Skeletal muscle satellite cell (primary cell): ENCODE data around the gene CCBE1.
A peak's percentile ranks its signal among the peaks of the same experiment; 100 is the strongest.

Experiments
- H3K27me3 ChIP-seq: 2 replicates; pipeline ENCODE4 v1.7.0; 2013; ENCODE audit warnings: low read length; ENCODE audit not compliant: control insufficient read depth, insufficient read depth
- H3K36me3 ChIP-seq: 2 replicates; pipeline ENCODE4 v1.7.0; 2013; ENCODE audit warnings: mild to moderate bottlenecking, control low read depth, low read length; ENCODE audit not compliant: insufficient read depth
- H3K4me1 ChIP-seq: 2 replicates; pipeline ENCODE4 v1.7.0; 2013; ENCODE audit warnings: low read length; ENCODE audit not compliant: control insufficient read depth, insufficient read depth
- H3K4me2 ChIP-seq: 2 replicates; pipeline ENCODE4 v1.7.0; 2013; ENCODE audit warnings: mild to moderate bottlenecking, low read length
- H3K4me3 ChIP-seq: 2 replicates; pipeline ENCODE4 v1.7.0; 2013; ENCODE audit warnings: low read length
- H3K9ac ChIP-seq: 2 replicates; pipeline ENCODE4 v1.7.0; 2013; ENCODE audit warnings: mild to moderate bottlenecking, low read depth, low read length, moderate library complexity
- H3K9me3 ChIP-seq: replicated peaks from 2 replicates; pipeline ENCODE4 v1.7.0; 2013; ENCODE audit warnings: mild to moderate bottlenecking, control low read depth, low read length

CCBE1 gene

DNA sequence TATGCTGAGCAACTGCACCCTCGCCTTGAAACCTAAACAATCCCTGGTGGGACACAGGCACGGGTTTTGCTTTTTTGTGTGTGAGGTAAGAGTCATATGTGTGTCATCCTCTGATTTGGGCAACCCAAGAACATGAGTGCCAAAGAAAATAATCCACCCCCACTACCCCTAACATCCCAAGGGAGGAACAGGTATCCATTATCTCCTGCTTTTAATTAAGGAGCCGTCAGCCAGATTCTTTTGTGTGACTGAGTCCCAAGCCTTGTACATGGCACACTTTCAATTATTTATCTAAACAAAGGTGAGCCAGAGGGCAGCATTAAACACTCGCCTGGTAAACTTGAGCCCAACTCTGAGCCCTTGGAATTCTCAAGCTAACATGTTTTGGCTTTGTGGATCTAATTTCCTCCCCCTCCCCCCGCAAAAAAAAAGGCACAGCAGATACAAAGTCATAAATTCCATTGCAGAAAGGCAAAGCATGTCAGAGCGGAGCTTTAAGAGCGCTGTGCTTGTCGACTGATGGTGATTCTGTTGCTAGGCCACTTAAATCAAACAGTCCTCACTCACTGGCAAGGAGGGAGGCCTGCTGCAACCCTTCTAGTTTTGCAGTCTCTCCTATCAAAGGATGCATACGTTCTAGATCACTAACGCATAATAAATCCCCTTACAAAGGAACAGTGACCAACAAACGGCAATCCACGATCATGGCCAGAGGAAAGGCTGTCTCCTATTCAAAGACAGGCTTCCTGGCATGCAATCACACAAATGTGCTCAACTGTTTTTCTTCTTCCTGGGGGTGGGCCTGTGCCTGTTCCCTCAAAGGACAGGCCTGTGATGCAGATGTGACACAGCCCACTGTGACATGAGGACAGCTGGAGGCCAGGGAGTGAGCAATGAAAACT lies 194.7 kb downstream of the CCBE1 start:
- H3K4me2 ChIP-seq = peak overlapping the region; percentile 73
- no peaks in the 10 kb centered on the region for H3K36me3 ChIP-seq
- H3K27me3 ChIP-seq = no peaks in the 10 kb centered on the region
- no peaks in the 10 kb centered on the region for H3K9me3 ChIP-seq
- peak overlapping the region; percentile 48 for H3K9ac ChIP-seq
- H3K4me1 ChIP-seq = peaks cover 48% of the 10 kb centered on the region
- peak overlapping the region; percentile 46 for H3K4me3 ChIP-seq

- Histone ChIP-seq H3K36me3 (no peaks in the 10 kb centered on the region), H3K4me3 (peak overlapping the region; percentile 46), H3K9ac (peak overlapping the region; percentile 48), H3K4me1 (peaks cover 48% of the 10 kb centered on the region), H3K4me2 (peak overlapping the region; percentile 73), H3K9me3 (no peaks in the 10 kb centered on the region), H3K27me3 (no peaks in the 10 kb centered on the region)
Observed at GRCh38 chr18:59501920-59502273, 195.3 kb downstream of the CCBE1 start.

DNA sequence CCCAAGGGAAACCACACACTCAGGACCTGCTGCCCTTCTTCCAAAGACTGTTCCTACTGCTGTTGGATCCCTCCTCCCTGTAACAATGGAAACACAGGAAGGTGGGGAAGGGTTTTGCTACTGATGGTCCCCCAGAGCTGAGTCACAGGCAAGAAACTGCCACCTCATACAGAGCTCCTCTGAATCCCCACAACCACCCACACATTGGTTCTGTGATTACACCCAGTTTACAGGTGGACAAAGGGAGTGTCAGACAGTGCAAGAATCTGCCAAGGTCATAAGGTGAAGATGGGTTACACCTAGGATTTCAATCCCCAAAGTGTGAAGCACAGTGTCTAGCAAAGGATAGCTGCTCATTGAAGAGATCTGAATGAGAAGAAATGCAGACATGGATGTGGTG lies 196.5 kb downstream of the CCBE1 start:
- Histone ChIP-seq H3K4me2 (no peak overlapping the region), H3K27me3 (no peaks in the 10 kb centered on the region), H3K9ac (no peak overlapping the region), H3K4me1 (peaks cover 47% of the 10 kb centered on the region), H3K4me3 (no peak overlapping the region), H3K36me3 (no peaks in the 10 kb centered on the region), H3K9me3 (no peaks in the 10 kb centered on the region)

DNA sequence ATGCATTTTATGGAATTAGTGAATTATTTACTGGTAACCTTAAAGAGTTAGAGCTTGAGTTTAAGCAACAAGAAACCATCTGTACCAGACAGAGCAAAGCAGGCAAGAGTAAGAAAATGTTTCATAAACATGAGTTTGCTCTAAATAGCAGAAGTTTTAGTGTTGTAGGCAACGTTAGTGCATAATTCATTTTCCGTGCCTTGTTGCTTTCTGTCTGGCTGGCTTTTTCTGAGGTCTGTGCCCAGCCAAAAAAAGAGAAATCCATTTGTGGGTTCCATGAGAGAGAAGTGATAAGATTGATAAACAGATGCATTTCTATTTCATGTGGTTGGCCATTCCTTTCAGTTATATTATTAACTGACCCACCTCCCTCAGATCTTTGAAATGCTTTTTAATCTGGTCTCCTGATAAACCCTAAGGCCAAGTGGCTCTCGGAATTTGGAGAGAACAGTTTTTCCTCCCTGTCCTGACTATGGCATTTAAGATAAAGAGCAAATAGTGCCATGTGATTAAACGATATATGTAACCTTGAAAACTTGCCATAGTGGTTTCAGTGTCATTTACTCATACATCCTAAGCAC lies 198.6 kb downstream of the CCBE1 start:
- Histone ChIP-seq H3K9ac (no peak overlapping the region), H3K27me3 (no peaks in the 10 kb centered on the region), H3K9me3 (no peaks in the 10 kb centered on the region), H3K4me3 (no peak overlapping the region), H3K36me3 (no peaks in the 10 kb centered on the region), H3K4me2 (no peak overlapping the region), H3K4me1 (peaks cover 34% of the 10 kb centered on the region)

DNA sequence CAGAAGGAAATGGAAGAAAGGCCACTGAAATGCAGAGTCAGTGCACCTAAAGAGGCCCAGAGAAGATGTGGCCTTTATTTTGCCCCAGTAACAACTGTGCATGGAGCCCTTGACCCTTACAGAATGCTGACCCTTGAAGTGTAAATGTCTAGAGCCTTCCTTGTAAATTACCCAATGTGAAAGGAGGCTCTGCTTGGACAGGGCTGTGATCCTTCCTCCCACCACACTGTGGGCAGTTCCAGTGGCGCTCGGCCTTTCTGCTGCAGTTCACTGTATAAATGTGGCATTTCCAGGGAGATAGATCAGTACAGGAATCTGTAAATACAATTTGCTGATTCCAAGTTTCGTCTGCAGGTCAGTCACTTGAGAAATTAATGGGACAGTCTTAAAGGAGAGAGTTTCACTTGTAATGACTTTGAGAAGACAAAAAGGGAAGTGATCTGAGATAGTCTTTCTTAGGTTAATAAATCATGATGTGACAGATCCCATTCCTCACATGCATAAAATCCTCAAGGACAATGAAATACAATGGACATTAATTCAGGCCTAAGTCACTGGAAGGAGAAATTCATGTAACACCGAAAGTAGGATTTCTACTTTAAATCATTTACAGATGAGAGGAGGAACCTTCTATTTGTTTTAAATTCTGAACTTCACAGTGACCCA lies 204.3 kb downstream of the CCBE1 start:
- Histone ChIP-seq H3K36me3 (no peaks in the 10 kb centered on the region), H3K4me1 (no peaks in the 10 kb centered on the region), H3K9me3 (no peaks in the 10 kb centered on the region), H3K9ac (no peak overlapping the region), H3K4me2 (no peak overlapping the region), H3K27me3 (no peaks in the 10 kb centered on the region), H3K4me3 (no peak overlapping the region)

DNA sequence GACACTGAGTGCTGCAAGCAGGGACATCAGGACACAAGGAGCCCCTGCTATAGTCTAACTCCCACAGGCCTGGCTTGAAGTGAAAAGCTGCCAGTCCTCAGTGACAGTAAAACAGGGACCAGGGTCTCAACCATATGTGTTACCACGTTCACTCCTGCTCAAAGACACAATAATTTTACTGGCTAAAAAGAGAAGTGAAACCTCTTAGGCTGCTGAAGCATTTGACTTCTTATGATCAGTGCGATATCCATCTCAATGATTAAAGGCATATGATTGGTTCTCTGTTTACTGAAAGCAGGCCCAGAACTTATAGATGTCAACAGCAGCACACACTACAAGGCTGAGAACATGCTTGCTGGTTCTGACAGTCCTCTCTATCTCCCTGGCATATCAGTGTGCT lies 208.3 kb downstream of the CCBE1 start:
- no peaks in the 10 kb centered on the region for H3K9me3 ChIP-seq
- no peak overlapping the region for H3K4me2 ChIP-seq
- H3K4me1 ChIP-seq = peaks cover 8% of the 10 kb centered on the region
- H3K4me3 ChIP-seq = no peak overlapping the region
- no peaks in the 10 kb centered on the region for H3K27me3 ChIP-seq
- no peak overlapping the region for H3K9ac ChIP-seq
- no peaks in the 10 kb centered on the region for H3K36me3 ChIP-seq

DNA sequence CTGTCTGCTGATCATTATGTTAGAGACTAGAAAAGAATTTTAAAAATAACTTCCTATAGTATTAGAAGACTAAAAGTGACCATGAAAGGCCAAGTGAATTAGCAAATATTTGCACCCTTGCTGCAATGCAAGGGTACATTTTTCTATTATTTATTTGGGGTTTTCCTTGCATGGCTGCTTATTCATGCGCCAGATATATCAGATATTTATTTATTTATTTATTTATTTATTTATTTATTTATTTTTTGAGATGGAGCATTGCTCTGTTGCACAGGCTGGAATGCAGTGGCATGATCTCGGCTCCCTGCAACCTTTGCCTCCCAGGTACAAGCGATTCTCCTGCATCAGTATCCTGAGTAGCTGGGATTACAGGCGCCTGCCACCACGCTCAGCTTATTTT lies 211.8 kb downstream of the CCBE1 start:
- Histone ChIP-seq H3K4me2 (no peak overlapping the region), H3K9me3 (no peaks in the 10 kb centered on the region), H3K4me3 (no peak overlapping the region), H3K9ac (no peak overlapping the region), H3K36me3 (no peaks in the 10 kb centered on the region), H3K4me1 (peaks cover 11% of the 10 kb centered on the region), H3K27me3 (no peaks in the 10 kb centered on the region)

DNA sequence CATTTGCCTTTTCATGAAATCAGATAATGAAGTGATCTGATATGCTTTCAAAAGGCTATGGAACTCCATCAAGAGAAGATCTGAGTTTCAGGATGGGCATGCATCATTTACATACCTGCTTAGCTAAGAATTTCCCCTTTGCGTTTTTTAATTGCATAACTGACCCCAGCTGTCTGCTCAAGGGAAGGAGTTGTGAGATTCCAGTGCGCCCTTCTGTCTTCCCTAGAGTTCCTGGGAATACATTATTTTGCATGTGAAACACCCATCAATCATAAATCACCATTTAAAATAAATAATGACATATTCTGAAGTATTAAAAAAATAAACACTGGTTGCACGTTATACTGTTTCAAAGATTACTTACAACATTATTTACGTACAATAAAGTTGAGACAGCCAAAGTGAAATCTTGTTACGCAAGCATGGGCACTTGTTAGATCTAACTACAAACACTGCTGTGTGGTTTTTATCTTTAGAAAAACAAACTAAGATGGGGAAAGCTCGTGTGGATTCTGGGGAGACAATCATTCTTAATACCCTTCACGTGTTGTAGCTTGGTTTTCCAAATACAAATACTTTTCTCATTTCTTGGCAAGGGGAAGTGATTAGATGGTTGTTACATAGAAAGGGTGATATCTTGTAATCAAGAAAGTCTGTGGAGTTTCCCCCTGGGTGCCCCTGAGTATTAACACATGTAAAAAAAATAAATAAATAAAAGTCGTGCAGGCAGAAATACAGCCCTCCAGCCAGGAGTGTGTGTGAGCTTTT lies 212.5 kb downstream of the CCBE1 start:
- Histone ChIP-seq H3K36me3 (no peaks in the 10 kb centered on the region), H3K9me3 (no peaks in the 10 kb centered on the region), H3K4me2 (peak overlapping the region; percentile 14), H3K9ac (no peak overlapping the region), H3K4me3 (no peak overlapping the region), H3K27me3 (no peaks in the 10 kb centered on the region), H3K4me1 (peaks cover 11% of the 10 kb centered on the region)

GRCh38 chr18:59484131-59484530 lies 213.1 kb downstream of the CCBE1 start:
- H3K9ac ChIP-seq = no peak overlapping the region
- H3K4me1 ChIP-seq = peaks cover 11% of the 10 kb centered on the region
- H3K4me3 ChIP-seq = no peak overlapping the region
- no peak overlapping the region for H3K4me2 ChIP-seq
- no peaks in the 10 kb centered on the region for H3K9me3 ChIP-seq
- no peaks in the 10 kb centered on the region for H3K27me3 ChIP-seq
- no peaks in the 10 kb centered on the region for H3K36me3 ChIP-seq

- no peaks in the 10 kb centered on the region for H3K9me3 ChIP-seq
- no peak overlapping the region for H3K4me3 ChIP-seq
- no peaks in the 10 kb centered on the region for H3K27me3 ChIP-seq
- peaks cover 3% of the 10 kb centered on the region for H3K36me3 ChIP-seq
- H3K4me2 ChIP-seq = no peak overlapping the region
- H3K9ac ChIP-seq = no peak overlapping the region
- H3K4me1 ChIP-seq = peaks cover 11% of the 10 kb centered on the region
Observed at GRCh38 chr18:59481436-59481835, 215.8 kb downstream of the CCBE1 start.

DNA sequence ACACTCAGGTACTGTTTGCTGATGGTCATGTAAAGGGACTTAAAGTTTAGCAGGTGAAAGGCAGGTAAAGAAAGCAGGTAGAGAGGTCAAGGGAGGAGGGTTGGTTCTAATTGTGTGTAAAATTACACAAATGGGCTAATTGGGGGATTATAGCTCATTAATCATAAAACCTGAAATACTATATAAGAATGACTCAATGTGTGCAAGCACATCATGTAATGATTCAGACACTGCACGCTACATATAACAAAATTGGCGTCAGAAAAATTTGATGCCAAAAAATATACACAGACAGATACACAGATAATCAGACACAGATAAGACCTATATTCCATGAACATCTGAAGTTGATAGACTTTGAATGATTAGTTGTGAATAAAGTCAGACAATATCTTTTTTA lies 217.4 kb downstream of the CCBE1 start:
- H3K4me1 ChIP-seq = peaks cover 8% of the 10 kb centered on the region
- peaks cover 5% of the 10 kb centered on the region for H3K36me3 ChIP-seq
- no peak overlapping the region for H3K4me2 ChIP-seq
- no peaks in the 10 kb centered on the region for H3K9me3 ChIP-seq
- H3K9ac ChIP-seq = no peak overlapping the region
- H3K4me3 ChIP-seq = no peak overlapping the region
- no peaks in the 10 kb centered on the region for H3K27me3 ChIP-seq
